Neutrophil (primary cell): ENCODE data around the gene ACOXL.

Experiments used
- H3K27ac ChIP-seq: fragments of 200-600 bp; sonication (generic); 2 replicates; pipeline ENCODE4 v1.5.1; 2016; ENCODE audit warnings: mild to moderate bottlenecking, moderate library complexity
- H3K27me3 ChIP-seq: fragments of 200-600 bp; sonication (generic); 2 replicates; pipeline ENCODE4 v1.6.0; 2016; ENCODE audit warnings: mild to moderate bottlenecking
- H3K36me3 ChIP-seq: fragments of 200-600 bp; sonication (generic); 2 replicates; pipeline ENCODE4 v1.5.1; 2017
- H3K4me1 ChIP-seq, 2 experiments: fragments of 200-600 bp in 1 of 2; sonication (generic) in 1 of 2; 1 replicate in 1 of 2; 2 replicates in 1 of 2; pipeline versions ENCODE4 v1.5.1 to v1.6.1; 2013 to 2016; ENCODE audit warnings: low read depth in 1 of 2, low read length in 1 of 2, mild to moderate bottlenecking in 1 of 2, moderate library complexity in 1 of 2; ENCODE audit not compliant: control insufficient read depth in 1 of 2, insufficient read depth in 1 of 2
- H3K4me3 ChIP-seq, 2 experiments: fragments of 200-600 bp in 1 of 2; sonication (generic) in 1 of 2; 1 replicate in 1 of 2; 2 replicates in 1 of 2; pipeline ENCODE4 v1.5.1; 2013 to 2016; ENCODE audit warnings: low read depth in 1 of 2, low read length in 1 of 2, mild to moderate bottlenecking in 1 of 2, moderate library complexity in 1 of 2
- H3K9me3 ChIP-seq: fragments of 200-600 bp; sonication (generic); 2 replicates; pipeline ENCODE4 v1.5.1; 2016
- CTCF ChIP-seq: fragments of 200-600 bp; sonication (generic); IDR thresholded peaks from 2 replicates; pipeline ENCODE4 v1.5.1; 2016; ENCODE audit warnings: antibody characterized with exemption

The ACOXL gene

GRCh38 chr2:111030260-111030891 is 298.0 kb downstream of the ACOXL start:
- H3K36me3 ChIP-seq: no peaks in the 10 kb centered on the region
- H3K27ac ChIP-seq: no peak overlapping the region
- H3K9me3 ChIP-seq: no peaks in the 10 kb centered on the region
- no peak for TF ChIP-seq CTCF
- no peak overlapping the region for H3K4me3 ChIP-seq
- H3K4me1 ChIP-seq: peaks cover 56 to 64% of the 10 kb centered on the region in 2 experiments
- no peaks in the 10 kb centered on the region for H3K27me3 ChIP-seq

- peak overlapping the region; percentile 75 for H3K27ac ChIP-seq
- no peaks in the 10 kb centered on the region for H3K9me3 ChIP-seq
- H3K4me3 ChIP-seq: no peak overlapping the region
- no peaks in the 10 kb centered on the region for H3K27me3 ChIP-seq
- peaks cover 50 to 60% of the 10 kb centered on the region in 2 experiments for H3K4me1 ChIP-seq
- no peaks in the 10 kb centered on the region for H3K36me3 ChIP-seq
- no peak for TF ChIP-seq CTCF
Measured at GRCh38 chr2:111030945-111031344, 298.6 kb downstream of the ACOXL start.

- Histone ChIP-seq H3K4me1 (peaks cover 50 to 60% of the 10 kb centered on the region in 2 experiments), H3K36me3 (no peaks in the 10 kb centered on the region), H3K4me3 (peak overlapping the region in 1 of 2 experiments; percentile 50), H3K27me3 (no peaks in the 10 kb centered on the region), H3K9me3 (no peaks in the 10 kb centered on the region), H3K27ac (peak overlapping the region; percentile 75)
- TF ChIP-seq CTCF: no peak
Measured at GRCh38 chr2:111031546-111032478, 299.4 kb downstream of the ACOXL start.

GRCh38 chr2:111032721-111033429 is 300.5 kb downstream of the ACOXL start:
- H3K4me1 ChIP-seq: peaks cover 50 to 60% of the 10 kb centered on the region in 2 experiments

More at GRCh38 chr2:111032721-111033429, 300.5 kb downstream of the ACOXL start:
- Histone ChIP-seq H3K27ac (peak overlapping the region; percentile 75), H3K36me3 (no peaks in the 10 kb centered on the region), H3K9me3 (no peaks in the 10 kb centered on the region), H3K4me3 (peak overlapping the region; percentile 44 to 50), H3K27me3 (no peaks in the 10 kb centered on the region)
- TF ChIP-seq CTCF: no peak
